Vagina (tissue), 2 donors: ENCODE data around the gene ABHD6.

ENCODE experiments used
- POLR2A ChIP-seq, 2 donors: fragments of 450-650 bp; IDR thresholded peaks; one replicate each; pipeline ENCODE4 v1.6.1; 2017; ENCODE audit warnings: antibody characterized with exemption in 2 of 2, mild to moderate bottlenecking in 2 of 2, moderate library complexity in 2 of 2
- POLR2AphosphoS5 ChIP-seq, 2 donors: sonication (generic); formaldehyde crosslinking; IDR thresholded peaks; one replicate each; pipeline ENCODE4 v1.9.0; 2017; ENCODE audit warnings: antibody characterized with exemption in 2 of 2, mild to moderate bottlenecking in 2 of 2, low read depth in 1 of 2; ENCODE audit not compliant: insufficient read depth in 1 of 2

- TF ChIP-seq POLR2AphosphoS5 (IDR thresholded peaks at IDR 0.05; ENCODE audit: insufficient read depth in 1 of 2, low read depth in 1 of 2) = peak in 1 of 2 donors; percentile 71
- TF ChIP-seq POLR2A (IDR thresholded peaks at IDR 0.05) = no peak
These were observed 48.6 kb upstream of the ABHD6 start for GRCh38 chr3:58188921-58189451.
